K562 (cell line): ENCODE data around the gene WAS.
A peak's percentile ranks its signal among the peaks of the same experiment; 100 is the strongest.

Source experiments
- ADNP ChIP-seq: fragments of 200-800 bp; sonication (Bioruptor generic); IDR thresholded peaks from 2 replicates; pipeline ENCODE4 v1.6.1; 2016; ENCODE audit warnings: missing genetic modification characterization, missing compliant biosample characterization
- CCNT2 ChIP-seq: IDR thresholded peaks from 2 replicates; pipeline ENCODE4 v1.6.1; 2011; ENCODE audit warnings: borderline replicate concordance, low read depth, mild to moderate bottlenecking, moderate library complexity, mixed read lengths, low read length; ENCODE audit not compliant: insufficient read length; ENCODE audit errors: extremely low read depth
- NFIC ChIP-seq: fragments of 450-650 bp; IDR thresholded peaks from 2 replicates; pipeline ENCODE4 v1.6.1; 2017; ENCODE audit warnings: mild to moderate bottlenecking, inconsistent platforms
- POLR2AphosphoS5 ChIP-seq: IDR thresholded peaks from 2 replicates; pipeline ENCODE4 v1.6.1; 2011; ENCODE audit warnings: mild to moderate bottlenecking, low read depth, low read length, moderate library complexity; ENCODE audit not compliant: control insufficient read depth, insufficient read depth
- TBL1XR1 ChIP-seq, 2 experiments: IDR thresholded peaks; 2 replicates each; pipeline ENCODE4 v1.6.1; 2012; ENCODE audit warnings: improper control_type of control experiment in 2 of 2, low read length in 2 of 2, mild to moderate bottlenecking in 1 of 2
- USF1 ChIP-seq: sonication (generic); formaldehyde crosslinking; IDR thresholded peaks from 2 replicates; pipeline ENCODE4 v1.9.0; 2022; ENCODE audit warnings: mild to moderate bottlenecking, missing genetic modification reagents
- ZNF512 ChIP-seq: IDR thresholded peaks from 2 replicates; pipeline ENCODE4 v1.6.1; 2016; ENCODE audit warnings: missing genetic modification characterization, missing compliant biosample characterization
- ZNF592 ChIP-seq: fragments of 450-650 bp; IDR thresholded peaks from 2 replicates; pipeline ENCODE4 v1.6.1; 2017; ENCODE audit warnings: antibody characterized with exemption, mild to moderate bottlenecking
- ZNF785 ChIP-seq: fragments of 250-450 bp; sonication (Bioruptor Pico); IDR thresholded peaks from 2 replicates; pipeline ENCODE4 v1.4.0; 2020; ENCODE audit warnings: mild to moderate bottlenecking
- TF ChIP-seq, protein P1 (sequence below), 3 experiments: IDR thresholded peaks in 2 of 3; conservative IDR thresholded peaks in 1 of 3; 2 replicates each; pipeline ENCODE4 v1.5.1; 2011 to 2012; ENCODE audit warnings: low read length in 3 of 3, mild to moderate bottlenecking in 3 of 3, control low read depth in 2 of 3, improper control_type of control experiment in 1 of 3, inconsistent platforms in 1 of 3, low read depth in 1 of 3, mixed read lengths in 1 of 3, moderate library complexity in 1 of 3; ENCODE audit not compliant: insufficient read depth in 2 of 3
- TF ChIP-seq, protein P2 (sequence below): fragments of 250-450 bp; sonication (Bioruptor Pico); IDR thresholded peaks from 2 replicates; pipeline ENCODE4 v1.8.0; 2022; ENCODE audit warnings: moderate library complexity, mild to moderate bottlenecking, inconsistent platforms
- TF ChIP-seq, protein P3 (sequence below): sonication (generic); formaldehyde crosslinking; IDR thresholded peaks from 2 replicates; pipeline ENCODE4 v1.8.0; 2022; ENCODE audit warnings: missing genetic modification reagents, mild to moderate bottlenecking, borderline replicate concordance

GRCh38 chrX:48700951-48701653 is 17.5 kb downstream of the WAS start:
- TF ChIP-seq ZNF592: peak; percentile 15; the same call in 1 of the 2 replicates
- no peak for TF ChIP-seq NFIC
- no peak for TF ChIP-seq ADNP (tag)
- no peak for TF ChIP-seq USF1 (CRISPR knock-in tag)
- TF ChIP-seq ZNF785 (CRISPR knock-in tag): no peak
- no peak for TF ChIP-seq TBL1XR1 (IDR thresholded peaks at IDR 0.05; ENCODE audit: low read length in 2 of 2)
- TF ChIP-seq POLR2AphosphoS5: no peak
- TF ChIP-seq ZNF512 (tag): no peak
- TF ChIP-seq, protein P1, sequence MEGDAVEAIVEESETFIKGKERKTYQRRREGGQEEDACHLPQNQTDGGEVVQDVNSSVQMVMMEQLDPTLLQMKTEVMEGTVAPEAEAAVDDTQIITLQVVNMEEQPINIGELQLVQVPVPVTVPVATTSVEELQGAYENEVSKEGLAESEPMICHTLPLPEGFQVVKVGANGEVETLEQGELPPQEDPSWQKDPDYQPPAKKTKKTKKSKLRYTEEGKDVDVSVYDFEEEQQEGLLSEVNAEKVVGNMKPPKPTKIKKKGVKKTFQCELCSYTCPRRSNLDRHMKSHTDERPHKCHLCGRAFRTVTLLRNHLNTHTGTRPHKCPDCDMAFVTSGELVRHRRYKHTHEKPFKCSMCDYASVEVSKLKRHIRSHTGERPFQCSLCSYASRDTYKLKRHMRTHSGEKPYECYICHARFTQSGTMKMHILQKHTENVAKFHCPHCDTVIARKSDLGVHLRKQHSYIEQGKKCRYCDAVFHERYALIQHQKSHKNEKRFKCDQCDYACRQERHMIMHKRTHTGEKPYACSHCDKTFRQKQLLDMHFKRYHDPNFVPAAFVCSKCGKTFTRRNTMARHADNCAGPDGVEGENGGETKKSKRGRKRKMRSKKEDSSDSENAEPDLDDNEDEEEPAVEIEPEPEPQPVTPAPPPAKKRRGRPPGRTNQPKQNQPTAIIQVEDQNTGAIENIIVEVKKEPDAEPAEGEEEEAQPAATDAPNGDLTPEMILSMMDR (IDR thresholded peaks at IDR 0.05 in 2 of 3, conservative IDR thresholded peaks at IDR 0.05 in 1 of 3; ENCODE audit: insufficient read depth in 2 of 3, low read depth in 1 of 3, low read length in 3 of 3): no peak
- no peak for TF ChIP-seq CCNT2
- TF ChIP-seq, protein P2, sequence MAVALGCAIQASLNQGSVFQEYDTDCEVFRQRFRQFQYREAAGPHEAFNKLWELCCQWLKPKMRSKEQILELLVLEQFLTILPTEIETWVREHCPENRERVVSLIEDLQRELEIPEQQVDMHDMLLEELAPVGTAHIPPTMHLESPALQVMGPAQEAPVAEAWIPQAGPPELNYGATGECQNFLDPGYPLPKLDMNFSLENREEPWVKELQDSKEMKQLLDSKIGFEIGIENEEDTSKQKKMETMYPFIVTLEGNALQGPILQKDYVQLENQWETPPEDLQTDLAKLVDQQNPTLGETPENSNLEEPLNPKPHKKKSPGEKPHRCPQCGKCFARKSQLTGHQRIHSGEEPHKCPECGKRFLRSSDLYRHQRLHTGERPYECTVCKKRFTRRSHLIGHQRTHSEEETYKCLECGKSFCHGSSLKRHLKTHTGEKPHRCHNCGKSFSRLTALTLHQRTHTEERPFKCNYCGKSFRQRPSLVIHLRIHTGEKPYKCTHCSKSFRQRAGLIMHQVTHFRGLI (CRISPR knock-in tag): no peak
- TF ChIP-seq, protein P3, sequence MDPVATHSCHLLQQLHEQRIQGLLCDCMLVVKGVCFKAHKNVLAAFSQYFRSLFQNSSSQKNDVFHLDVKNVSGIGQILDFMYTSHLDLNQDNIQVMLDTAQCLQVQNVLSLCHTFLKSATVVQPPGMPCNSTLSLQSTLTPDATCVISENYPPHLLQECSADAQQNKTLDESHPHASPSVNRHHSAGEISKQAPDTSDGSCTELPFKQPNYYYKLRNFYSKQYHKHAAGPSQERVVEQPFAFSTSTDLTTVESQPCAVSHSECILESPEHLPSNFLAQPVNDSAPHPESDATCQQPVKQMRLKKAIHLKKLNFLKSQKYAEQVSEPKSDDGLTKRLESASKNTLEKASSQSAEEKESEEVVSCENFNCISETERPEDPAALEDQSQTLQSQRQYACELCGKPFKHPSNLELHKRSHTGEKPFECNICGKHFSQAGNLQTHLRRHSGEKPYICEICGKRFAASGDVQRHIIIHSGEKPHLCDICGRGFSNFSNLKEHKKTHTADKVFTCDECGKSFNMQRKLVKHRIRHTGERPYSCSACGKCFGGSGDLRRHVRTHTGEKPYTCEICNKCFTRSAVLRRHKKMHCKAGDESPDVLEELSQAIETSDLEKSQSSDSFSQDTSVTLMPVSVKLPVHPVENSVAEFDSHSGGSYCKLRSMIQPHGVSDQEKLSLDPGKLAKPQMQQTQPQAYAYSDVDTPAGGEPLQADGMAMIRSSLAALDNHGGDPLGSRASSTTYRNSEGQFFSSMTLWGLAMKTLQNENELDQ (CRISPR knock-in tag): no peak
